GM12874 (cell line): ENCODE results near the gene LKAAEAR1.

Experiments
- CTCF ChIP-seq: IDR thresholded peaks from 2 replicates; pipeline ENCODE4 v1.5.1; 2011; ENCODE audit warnings: low read depth, mild to moderate bottlenecking, control low read depth, low read length, moderate library complexity; ENCODE audit not compliant: insufficient read depth

The LKAAEAR1 gene

GRCh38 chr20:64071341-64072332 lies 12.6 kb downstream of the LKAAEAR1 start:
- TF ChIP-seq CTCF, result no peak

- no peak for TF ChIP-seq CTCF
Measured at GRCh38 chr20:64070244-64070993, 13.8 kb downstream of the LKAAEAR1 start.

- peak; percentile 91 for TF ChIP-seq CTCF
Measured at GRCh38 chr20:64069614-64070243, 14.5 kb downstream of the LKAAEAR1 start.

- no peak for TF ChIP-seq CTCF
Measured at GRCh38 chr20:64069209-64069613, 15.0 kb downstream of the LKAAEAR1 start.

- no peak for TF ChIP-seq CTCF
Measured at GRCh38 chr20:64068386-64069208, 15.6 kb downstream of the LKAAEAR1 start.

GRCh38 chr20:64067733-64068307 lies 16.4 kb downstream of the LKAAEAR1 start:
- TF ChIP-seq CTCF, result no peak
